Upper lobe of right lung (tissue), 1 donor: Measurements from ENCODE around the gene SPATA33. TPM values are rescaled to one million over a fixed set of nuclear protein-coding genes. Genes with fewer than 3 reads are reported as not detected.

Experiments
- ATAC-seq: fragments of 200-7000 bp; cut with Tn5 transposase; one replicate; pipeline ENCODE4 v1.9.1; 2020; ENCODE audit warnings: mild to moderate bottlenecking, moderate library complexity
- DNase-seq: peaks from one replicate; pipeline ENCODE4 v3.0.0-alpha.2; 2020
- H3K27ac ChIP-seq: fragments of 200-600 bp; one replicate; pipeline ENCODE4 v1.8.0; 2022
- H3K27me3 ChIP-seq: fragments of 200-600 bp; one replicate; pipeline ENCODE4 v1.8.0; 2022; ENCODE audit warnings: mild to moderate bottlenecking
- H3K36me3 ChIP-seq: fragments of 200-600 bp; one replicate; pipeline ENCODE4 v1.8.0; 2022
- H3K4me1 ChIP-seq: fragments of 200-600 bp; one replicate; pipeline ENCODE4 v1.8.0; 2022
- H3K4me3 ChIP-seq: fragments of 200-600 bp; one replicate; pipeline ENCODE4 v1.8.0; 2022; ENCODE audit warnings: mild to moderate bottlenecking
- H3K9me3 ChIP-seq: fragments of 200-600 bp; one replicate; pipeline ENCODE4 v1.8.0; 2022
- intact Hi-C: fragments of 100-400 bp; cut with DNase I; formaldehyde crosslinking; loops from one replicate; pipeline ENCODE4 v1.11.0; 2022
- total RNA-seq: library from RNA; stranded (reverse); fragmentation: NEBNext Ultra II Directional; extraction: Animal tissue kit (Norgen Biotek cat#: 25700); gene quantifications from one replicate; pipeline ENCODE4 v1.2.1, GENCODE V29; 2021
- TF ChIP-seq, protein P1 (sequence below): fragments of 200-600 bp; IDR thresholded peaks from one replicate; pipeline ENCODE4 v1.8.0; 2022; ENCODE audit warnings: antibody characterized with exemption
- donor health status: DM: no; HTN: yes; CAD: no; lungs with severe emphysema.

The SPATA33 gene
- total RNA-seq, 1 donor from 2014 or later, result 8.1 TPM

DNA sequence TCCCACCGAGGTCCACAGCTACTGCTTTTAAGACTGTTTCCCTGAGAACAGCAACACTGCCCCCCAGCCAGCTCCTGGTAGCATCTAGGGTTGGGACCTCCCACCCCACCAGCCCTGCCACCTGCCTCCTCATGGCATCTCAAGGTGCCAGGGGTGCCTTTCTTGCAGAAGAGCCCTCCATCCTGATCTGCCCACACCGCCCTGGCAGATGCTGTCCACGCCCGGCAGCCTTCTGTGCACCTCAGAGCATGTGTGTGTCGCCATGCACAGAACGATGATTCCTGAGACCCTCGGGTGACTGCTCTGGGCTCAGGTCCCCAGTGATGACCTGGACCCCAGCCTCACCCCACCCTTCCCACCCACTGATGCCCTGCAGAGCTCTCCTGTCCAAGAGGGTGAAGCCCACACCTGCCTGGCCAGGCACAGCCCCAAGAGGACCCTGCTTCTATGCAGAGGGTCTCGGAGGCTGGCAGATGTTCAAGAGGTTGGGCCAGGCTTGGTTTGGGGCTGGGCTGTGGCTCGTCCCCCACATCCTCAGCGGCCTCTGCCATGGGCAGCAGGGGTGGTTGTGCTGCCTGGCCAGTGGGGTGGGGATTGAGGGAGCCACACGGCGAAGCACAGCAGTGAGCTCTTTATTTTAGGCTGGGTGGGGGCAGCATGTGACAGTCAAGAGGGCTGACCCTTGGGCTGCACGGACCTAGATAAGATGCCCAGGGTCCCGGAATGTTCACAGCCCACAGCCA is 49.1 kb downstream of the SPATA33 start:
- no peaks in the 10 kb centered on the region for H3K27me3 ChIP-seq
- TF ChIP-seq, protein P1, sequence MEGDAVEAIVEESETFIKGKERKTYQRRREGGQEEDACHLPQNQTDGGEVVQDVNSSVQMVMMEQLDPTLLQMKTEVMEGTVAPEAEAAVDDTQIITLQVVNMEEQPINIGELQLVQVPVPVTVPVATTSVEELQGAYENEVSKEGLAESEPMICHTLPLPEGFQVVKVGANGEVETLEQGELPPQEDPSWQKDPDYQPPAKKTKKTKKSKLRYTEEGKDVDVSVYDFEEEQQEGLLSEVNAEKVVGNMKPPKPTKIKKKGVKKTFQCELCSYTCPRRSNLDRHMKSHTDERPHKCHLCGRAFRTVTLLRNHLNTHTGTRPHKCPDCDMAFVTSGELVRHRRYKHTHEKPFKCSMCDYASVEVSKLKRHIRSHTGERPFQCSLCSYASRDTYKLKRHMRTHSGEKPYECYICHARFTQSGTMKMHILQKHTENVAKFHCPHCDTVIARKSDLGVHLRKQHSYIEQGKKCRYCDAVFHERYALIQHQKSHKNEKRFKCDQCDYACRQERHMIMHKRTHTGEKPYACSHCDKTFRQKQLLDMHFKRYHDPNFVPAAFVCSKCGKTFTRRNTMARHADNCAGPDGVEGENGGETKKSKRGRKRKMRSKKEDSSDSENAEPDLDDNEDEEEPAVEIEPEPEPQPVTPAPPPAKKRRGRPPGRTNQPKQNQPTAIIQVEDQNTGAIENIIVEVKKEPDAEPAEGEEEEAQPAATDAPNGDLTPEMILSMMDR, result no peak
- peaks cover 4% of the 10 kb centered on the region for H3K4me1 ChIP-seq
- H3K27ac ChIP-seq, result no peak overlapping the region
- intact Hi-C loops, result loop anchor here (5.0 kb wide), 1 partner anchor 86 kb away; no protein-coding TSS in a partner anchor
- DNase-seq (no peak), ATAC-seq (no peak)
- no peaks in the 10 kb centered on the region for H3K36me3 ChIP-seq
- H3K4me3 ChIP-seq, result no peak overlapping the region
- H3K9me3 ChIP-seq, result no peaks in the 10 kb centered on the region

DNA sequence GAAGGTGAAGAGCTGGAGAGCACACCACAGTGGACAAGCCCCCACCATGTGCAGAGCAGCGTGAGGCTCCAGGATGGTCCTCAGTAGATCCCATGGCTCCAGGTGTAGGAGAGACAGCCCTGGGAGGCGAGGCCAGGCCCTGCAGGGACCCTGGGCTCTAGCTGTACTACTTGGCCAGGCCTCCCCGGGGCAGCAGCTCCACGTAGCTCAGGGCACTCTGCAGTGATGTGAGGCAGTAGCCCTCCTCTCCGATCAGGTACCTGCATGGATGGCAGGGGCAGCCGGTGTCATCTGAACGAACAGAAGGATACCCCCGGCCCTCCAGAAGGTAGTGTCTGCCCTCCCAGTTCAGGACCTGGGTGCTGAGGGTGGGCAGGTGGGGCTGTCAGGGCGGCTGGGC is 50.1 kb downstream of the SPATA33 start:
- ATAC-seq (no peak), DNase-seq (no peak)
- TF ChIP-seq, protein P1, result no peak
- Histone ChIP-seq H3K27me3 (peaks cover 1% of the 10 kb centered on the region), H3K4me3 (no peak overlapping the region), H3K27ac (no peak overlapping the region), H3K4me1 (peaks cover 8% of the 10 kb centered on the region), H3K9me3 (no peaks in the 10 kb centered on the region), H3K36me3 (no peaks in the 10 kb centered on the region)
- intact Hi-C loops, result loop anchor here (5.0 kb wide), 1 partner anchor 85 kb away; no protein-coding TSS in a partner anchor

DNA sequence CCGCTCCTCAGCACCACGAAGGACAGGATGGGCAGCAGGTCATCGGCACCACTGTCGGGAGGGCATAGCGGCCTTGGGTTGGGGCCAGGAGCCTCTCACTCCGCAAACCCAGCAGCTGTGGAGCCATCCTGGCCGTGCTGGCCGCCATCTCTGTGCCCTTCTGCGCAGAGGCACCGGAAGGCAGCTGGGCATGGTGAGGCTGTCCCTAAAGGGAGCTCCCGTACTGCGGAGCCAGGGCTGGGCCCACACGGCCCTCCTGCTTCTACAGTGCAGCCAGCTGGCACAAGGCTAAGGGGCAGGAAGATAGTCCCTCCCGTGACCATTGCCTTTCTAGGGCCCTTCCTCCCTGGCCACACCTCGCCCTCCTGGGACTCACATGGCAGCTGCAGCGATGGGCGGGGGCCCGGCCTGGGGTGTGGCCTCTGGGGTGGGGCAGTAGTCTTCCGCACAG is 50.9 kb downstream of the SPATA33 start:
- no peaks in the 10 kb centered on the region for H3K36me3 ChIP-seq
- H3K4me1 ChIP-seq, result peaks cover 8% of the 10 kb centered on the region
- DNase-seq (no peak), ATAC-seq (no peak)
- H3K27me3 ChIP-seq, result peaks cover 7% of the 10 kb centered on the region
- H3K27ac ChIP-seq, result no peak overlapping the region
- no peaks in the 10 kb centered on the region for H3K9me3 ChIP-seq
- intact Hi-C loops, result loop anchor here (5.0 kb wide), 1 partner anchor 84 kb away; no protein-coding TSS in a partner anchor
- H3K4me3 ChIP-seq, result no peak overlapping the region
- TF ChIP-seq, protein P1, result no peak

DNA sequence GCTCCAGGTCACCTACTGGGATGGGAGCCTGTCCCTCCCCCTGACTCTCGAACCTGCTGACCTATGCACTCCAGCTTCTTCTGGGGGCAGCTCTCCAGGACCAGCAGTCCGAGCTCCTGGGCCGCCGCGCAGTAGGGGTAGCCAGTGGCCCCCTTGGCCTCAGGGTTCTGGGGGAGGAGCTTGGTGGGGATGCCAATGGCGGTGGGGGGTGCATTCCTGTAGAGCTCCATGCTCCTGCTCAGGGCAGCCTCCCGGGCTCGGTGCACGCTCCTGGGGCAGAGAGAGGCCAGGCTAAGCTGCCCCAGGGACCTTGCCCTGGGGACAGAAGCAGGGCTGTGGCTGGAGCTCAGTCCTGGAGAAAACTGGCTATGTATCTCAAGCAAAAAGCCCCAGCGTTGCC is 51.5 kb downstream of the SPATA33 start:
- Histone ChIP-seq H3K36me3 (no peaks in the 10 kb centered on the region), H3K27me3 (peaks cover 7% of the 10 kb centered on the region), H3K9me3 (no peaks in the 10 kb centered on the region), H3K27ac (no peak overlapping the region), H3K4me1 (peaks cover 8% of the 10 kb centered on the region), H3K4me3 (no peak overlapping the region)
- TF ChIP-seq, protein P1, result no peak
- no peak for ATAC-seq
- intact Hi-C loops, result loop anchor here (5.0 kb wide), 1 partner anchor 83 kb away; no protein-coding TSS in a partner anchor
- DNase-seq, result no peak

GRCh38 chr16:89709716-89710432 is 52.2 kb downstream of the SPATA33 start:
- H3K9me3 ChIP-seq, result no peaks in the 10 kb centered on the region
- no peaks in the 10 kb centered on the region for H3K36me3 ChIP-seq
- no peak overlapping the region for H3K27ac ChIP-seq
- peaks cover 7% of the 10 kb centered on the region for H3K27me3 ChIP-seq
- ATAC-seq (no peak), DNase-seq (no peak)
- TF ChIP-seq, protein P1, result no peak
- intact Hi-C loops, result loop anchor here (5.0 kb wide), 1 partner anchor 82 kb away; no protein-coding TSS in a partner anchor
- peaks cover 8% of the 10 kb centered on the region for H3K4me1 ChIP-seq
- H3K4me3 ChIP-seq, result no peak overlapping the region
